GM18867 (cell line): ENCODE results near the gene PLK3.
"Not testable (repeated sequence)": the region's sequence is repeated elsewhere in the genome, so short reads cannot be mapped to it uniquely, and the experiment has no call there.

Source experiments
- ATAC-seq: cut with Tn5 transposase; IDR thresholded peaks from one replicate; pipeline ENCODE4 v1.9.1; 2021; ENCODE audit warnings: mild to moderate bottlenecking, moderate library complexity; ENCODE audit not compliant: unreplicated experiment

The PLK3 gene

DNA sequence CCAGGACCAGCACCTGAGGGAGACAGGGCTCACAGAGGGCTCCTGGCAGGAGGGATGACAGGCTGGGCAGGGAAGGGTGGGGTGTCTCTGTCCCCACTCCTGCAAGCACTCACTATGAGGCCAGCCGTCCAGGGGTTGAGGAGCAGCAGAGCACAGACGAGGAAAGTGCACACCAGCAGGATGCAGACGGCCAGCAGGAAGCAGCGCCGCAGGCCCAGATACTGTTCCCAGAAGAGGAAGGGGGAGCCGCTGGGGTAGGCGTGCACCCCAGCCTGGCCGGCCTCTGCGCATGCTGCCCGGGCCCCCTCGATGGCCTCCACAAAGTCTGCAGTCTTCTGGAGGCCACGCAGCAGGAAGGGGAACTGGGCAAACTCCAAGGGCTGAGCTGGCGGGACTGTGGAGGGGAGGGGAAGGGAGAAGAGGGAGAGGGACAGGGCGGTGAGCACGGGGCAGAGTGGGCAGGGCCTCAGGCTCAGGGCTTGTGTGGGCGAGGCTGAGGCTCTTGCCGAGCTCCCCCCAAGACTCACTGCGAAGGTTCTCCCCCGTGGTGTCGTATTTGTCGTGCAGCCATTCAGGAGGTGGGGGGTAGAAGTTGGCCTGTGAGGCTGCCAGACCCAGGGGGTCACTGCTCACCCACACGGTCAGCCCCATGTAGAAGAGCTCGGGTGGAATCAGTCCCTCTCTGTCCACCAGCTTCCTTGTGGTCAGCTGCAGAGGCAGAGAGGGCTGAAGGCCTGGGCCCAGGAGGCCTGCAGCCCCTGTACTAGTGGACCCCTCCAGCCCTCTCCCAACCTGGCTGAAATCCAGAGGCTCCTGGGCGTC lies 26.4 kb downstream of the PLK3 start:
- ATAC-seq, result no peak

DNA sequence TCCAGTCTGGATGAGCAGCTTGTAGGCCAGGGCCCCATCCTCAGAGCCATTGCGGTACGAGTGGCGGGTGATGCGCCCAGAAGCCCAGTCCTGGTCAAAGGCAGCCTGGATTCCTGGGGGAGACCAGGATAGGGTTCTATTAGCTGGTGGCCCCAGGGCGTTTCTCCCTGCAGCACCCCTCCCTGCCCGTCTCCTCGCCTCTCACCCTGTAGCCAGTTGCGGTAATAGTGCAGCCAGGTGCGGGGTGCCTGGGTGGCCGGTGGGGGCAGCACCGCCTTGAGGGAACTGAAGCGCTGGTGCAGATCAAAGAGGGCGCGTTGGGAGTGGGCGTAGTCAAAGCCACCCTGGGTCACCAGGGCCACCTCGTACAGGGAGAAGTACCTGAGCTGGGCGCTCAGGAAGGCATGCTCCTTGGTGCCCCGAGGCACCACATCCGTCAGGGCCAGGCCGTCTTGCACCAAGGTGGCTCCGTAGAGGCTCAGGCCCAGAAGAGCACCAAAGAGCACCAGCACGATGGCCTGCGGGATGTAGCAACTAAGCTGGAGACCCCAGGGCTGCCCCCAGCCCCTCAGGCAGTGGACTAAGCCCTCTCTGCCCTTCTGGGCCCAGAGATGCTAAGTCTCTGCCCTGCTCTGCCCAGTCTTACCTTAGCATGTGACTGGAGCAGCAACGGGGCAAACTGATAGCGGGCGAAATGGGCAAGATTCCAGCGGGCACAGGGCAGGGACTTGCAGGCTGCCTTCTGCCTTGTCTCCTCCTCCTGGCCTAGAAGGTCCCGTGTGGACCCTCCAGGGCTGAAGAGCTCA lies 27.2 kb downstream of the PLK3 start:
- no peak for ATAC-seq

DNA sequence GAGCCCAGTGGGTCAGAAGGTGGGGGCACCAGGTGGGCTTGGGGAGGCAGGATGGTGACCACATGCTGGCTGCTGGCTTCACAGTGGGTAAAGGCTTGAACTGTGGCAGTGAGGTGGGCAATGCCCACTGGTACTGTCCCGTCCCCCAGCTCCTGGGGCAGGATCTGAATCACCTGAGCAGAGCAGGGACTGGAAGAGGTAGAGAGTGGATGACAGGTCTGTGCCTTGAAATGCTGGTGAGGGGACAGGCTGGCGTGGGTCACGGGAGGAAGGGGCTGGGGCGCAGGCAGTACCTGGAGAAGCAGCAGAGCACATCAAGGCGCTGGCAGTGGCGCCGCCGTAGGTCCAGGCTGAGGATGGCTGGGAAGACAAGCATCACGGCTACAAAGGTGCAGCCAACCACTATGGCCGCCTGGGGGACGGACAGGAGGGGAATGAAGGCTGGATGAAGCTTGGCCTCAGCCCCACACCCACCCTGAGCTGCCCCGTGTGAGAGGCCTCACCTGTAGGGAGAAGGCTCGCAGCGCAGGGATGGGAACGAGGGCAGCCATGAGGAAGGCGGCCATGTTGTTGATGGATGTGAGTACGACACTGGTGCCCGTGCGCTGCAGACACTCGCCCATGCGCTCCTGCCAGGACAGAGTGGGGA lies 27.9 kb downstream of the PLK3 start:
- no peak for ATAC-seq

DNA sequence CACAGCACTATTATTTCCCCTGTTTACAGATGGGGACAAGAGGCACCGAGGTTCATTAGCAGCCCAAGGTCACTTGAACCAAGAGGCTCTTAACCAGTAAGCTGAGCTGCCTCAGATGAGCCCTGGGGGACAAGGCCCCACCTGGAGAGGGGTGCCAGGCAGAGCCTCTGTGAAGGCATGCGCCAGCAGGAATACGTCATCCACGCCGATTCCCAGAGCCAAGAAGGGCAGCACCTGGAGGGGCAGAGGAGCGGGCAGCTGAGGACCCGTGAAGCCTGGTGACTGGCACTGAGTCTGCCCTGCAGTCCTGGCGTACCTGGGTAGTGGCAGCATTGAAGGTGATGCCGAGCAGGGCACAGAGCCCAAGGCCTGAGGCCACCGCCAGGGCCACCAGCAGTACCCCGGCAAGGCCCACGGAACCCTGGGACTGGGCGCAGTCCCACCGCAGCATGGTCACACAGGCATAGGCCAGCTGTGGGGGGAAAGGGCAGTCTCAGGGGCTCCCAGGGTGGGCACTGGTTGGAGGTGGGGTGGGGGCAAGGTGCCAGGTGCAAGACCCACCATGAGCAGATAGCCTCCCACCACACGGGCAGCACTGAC lies 28.8 kb downstream of the PLK3 start:
- ATAC-seq, result no peak

DNA sequence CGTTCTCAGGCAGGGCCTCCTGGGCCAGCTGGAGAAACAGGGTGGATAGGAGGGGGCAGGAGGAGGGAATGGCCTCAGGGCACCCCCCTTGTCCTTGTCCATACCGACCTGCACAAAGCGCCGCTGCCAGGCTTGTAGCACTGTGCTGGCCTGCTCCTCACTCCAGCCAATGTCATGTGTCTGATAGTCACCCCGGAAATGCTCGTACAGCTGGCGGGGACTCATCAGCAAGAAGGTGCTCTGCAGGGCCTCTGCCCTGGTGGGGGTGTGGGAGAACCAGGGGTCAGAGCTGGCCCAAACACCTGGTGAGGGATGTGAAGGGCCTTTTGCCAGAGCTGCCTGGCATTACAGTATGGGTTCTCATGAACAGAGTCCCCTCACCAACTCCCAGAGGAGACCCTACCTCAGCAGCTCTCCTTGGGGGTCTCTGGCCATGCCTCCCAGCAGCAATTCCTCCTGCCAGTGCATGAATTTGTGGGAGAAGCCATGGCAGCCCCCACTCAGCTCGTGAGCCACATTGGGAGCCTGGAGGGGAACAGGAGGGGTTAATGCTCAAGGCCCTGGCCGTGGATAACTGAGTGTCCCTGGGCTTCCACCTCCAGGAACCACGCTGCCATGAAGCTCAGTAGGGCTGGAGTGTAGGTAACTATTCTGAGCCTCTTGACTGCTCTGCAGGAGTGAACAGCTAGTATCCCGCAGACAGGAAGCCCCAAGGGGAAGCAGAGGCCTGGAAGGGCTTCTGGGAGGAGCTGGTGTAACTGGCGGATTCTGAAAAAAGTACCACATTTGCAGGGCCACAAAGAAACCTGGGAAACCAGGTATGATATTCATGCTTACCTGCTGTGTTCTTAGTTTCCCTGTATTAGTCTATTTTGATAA lies 29.6 kb downstream of the PLK3 start:
- no peak for ATAC-seq

DNA sequence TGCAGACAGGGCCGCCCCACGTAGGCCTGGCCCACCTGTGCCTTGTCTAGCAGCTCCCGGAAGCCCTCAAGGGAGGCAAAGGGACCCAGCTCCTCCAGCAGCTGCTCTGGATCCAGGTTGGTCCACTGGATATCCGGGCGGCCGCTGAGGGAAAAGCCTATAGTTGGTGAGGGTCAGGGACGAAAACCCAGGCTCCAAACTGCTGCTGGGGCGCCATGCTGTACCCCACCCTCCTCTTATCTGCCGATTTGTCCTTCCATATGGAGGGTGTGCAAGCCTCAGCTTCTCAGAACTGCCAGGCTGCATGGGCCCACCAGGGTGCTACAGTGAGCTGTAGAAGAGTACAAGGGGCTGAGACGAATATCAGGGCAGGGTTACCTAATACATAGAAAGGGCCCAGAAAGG lies 30.7 kb downstream of the PLK3 start:
- no peak for ATAC-seq

DNA sequence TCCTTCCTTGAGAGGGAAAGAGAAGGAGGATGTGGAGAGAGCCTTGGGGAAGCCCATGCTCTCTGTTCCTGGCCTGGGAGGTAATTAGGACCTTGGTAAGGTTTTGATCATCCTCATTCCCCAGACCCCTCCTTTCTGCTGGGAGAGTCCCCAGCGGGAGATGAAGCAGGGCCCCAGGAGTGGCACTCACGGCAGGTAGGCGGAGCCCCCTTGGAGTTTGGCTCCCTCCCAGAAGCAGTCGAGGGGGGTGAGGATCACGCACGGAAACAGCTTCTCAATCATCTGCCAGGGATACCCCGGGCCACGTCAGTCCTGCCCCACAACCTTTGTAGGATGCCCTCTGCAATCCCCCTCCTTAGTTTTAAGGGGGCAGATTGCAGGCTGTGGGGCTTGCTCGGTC lies 31.3 kb downstream of the PLK3 start:
- ATAC-seq, result no peak

DNA sequence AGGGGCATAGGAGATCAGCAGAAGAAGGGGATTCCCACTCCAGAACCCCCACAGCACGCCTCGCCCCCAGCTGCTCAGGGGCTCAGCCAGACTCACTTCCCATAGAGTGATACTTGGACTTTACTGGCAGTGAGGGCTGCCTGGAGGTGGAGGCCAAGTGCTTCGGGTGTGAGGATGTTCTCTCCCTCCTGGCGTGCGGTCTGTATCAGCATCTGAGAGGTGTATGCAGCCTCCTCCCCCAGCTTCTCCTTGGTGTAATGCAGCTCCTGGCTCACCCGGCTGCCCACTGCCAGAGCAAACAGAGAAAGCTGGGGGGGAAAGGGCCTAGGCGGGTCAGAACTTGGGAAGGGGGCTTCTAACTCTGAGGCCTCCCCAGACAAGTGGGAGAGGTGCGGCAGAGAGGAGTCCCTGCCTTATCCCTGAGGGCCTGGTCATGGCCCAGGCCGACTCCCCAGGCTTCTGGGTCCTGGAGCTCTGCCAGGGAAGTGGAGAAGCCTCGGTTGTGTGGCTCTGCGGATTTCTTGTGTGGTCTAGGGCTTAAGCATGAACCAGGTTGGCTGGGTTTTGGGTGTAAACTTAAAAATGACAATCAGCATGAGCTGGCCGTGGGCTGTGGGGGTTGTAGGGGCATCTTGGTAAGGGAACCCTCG lies 32.0 kb downstream of the PLK3 start:
- no peak for ATAC-seq

DNA sequence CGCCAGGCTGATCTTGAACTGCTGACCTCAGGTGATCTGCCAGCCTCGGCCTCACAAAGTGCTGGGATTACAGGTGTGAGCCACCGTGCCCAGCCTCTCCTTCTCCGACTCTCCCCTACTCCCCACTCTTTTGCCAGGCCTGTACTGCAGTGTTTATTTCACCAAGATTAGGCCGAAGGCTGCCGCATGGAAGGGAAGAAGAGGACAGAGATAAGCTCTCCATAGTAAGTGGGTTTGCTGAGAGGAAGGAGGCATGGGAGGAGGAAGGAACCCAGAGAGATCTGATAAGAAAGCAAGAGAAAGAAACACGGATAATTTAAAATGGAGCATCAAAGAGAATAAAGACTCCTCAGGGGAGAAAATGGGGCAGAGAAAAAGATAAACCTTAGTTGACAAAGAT lies 34.2 kb downstream of the PLK3 start:
- ATAC-seq, result no peak

DNA sequence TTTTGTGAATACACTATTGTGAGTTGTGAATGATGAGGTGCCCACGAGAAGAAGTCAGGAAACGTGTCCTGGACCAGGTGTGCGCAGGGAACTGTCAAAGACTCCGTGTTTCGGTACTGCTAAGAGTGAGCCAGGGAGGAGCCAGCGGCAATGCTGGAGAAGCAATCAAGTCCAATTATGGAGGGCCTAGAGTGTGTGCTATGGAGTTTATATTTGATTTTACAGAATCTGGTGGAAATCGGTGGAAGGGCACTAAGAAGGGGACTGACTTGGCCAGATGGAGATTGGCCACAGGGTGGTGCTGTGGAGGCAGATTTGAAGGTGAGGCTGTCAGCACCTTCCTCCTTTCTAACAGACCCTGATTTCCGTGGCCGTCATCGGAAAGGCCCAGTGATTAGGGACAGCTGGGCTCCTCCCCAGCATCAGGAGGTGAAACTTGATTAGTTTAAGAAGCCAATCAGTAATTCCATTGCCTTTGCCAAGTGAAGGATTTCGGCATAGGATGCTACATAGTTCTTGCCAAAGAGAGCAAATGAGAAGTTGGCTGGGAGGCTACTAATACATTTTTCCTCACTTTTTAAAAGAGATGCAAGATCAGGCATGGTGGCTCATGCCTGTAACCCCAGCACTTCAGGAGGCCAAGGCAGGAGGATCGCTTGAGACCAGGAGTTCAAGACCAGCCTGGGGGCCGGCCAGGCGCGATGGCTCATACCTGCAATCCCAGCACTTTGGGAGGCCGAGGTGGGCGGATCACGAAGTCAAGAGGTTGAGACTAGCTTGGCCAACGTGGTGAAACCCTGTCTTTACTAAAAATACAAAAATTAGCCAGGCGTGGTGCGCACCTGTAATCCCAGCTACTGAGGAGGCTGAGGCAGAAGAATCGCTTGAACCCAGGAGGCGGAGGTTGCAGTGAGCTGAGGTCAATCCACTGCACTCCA lies 35.8 kb downstream of the PLK3 start:
- peak; percentile 54 for ATAC-seq

DNA sequence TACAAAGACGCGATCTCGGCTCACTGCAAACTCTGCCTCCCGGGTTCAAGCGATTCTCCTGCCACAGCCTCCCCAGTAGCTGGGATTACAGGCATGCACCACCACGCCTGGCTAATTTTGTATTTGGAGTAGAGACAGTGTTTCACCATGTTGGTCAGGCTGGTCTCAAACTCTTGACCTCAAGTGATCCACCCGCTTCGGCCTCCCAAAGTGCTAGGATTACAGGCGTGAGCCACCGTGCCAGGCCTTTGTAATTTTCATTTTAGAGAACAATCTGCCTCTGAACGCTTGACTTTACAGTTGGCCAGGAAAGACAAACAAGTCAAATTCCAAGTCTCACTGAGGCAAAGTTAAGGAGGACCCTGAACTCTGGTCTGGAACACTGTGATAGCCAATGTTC lies 38.1 kb downstream of the PLK3 start:
- ATAC-seq, result not testable (repeated sequence)

DNA sequence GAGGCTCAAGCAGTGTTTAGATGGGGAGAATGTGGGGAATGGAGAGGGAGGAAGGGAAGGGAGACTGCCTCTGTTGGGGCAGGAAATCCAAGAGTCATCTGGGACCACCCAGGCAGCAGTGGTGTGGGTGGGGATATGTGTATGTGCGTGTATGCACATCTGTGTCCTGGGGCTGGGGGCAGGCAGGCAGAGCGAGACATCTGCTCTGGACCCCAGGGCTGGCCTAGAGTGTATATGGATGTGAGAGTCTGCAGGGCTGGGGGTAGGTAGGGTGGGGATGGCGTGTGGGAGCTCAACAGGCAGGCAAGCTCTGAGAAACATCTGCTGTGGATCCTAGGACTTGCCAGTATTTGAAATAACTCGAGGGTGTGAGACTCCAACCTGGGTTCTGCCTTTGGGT lies 39.4 kb downstream of the PLK3 start:
- ATAC-seq, result no peak

DNA sequence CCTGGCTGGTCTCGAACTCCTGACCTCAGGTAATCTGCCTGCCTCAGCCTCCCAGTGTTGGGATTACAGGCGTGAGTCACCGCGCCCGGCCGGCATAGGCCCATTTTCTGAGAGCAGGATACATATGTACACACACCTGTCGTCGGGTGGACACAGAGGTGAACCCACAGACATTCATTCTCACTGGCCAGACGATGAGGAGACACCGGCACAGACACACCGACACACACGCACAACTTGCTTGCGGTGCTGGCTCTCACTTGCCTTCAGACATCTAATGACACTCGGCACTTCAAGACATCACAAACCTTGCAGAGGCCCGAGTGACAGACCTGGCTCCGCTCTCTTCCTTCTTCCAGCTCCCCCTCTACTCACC lies 42.3 kb downstream of the PLK3 start:
- no peak for ATAC-seq

DNA sequence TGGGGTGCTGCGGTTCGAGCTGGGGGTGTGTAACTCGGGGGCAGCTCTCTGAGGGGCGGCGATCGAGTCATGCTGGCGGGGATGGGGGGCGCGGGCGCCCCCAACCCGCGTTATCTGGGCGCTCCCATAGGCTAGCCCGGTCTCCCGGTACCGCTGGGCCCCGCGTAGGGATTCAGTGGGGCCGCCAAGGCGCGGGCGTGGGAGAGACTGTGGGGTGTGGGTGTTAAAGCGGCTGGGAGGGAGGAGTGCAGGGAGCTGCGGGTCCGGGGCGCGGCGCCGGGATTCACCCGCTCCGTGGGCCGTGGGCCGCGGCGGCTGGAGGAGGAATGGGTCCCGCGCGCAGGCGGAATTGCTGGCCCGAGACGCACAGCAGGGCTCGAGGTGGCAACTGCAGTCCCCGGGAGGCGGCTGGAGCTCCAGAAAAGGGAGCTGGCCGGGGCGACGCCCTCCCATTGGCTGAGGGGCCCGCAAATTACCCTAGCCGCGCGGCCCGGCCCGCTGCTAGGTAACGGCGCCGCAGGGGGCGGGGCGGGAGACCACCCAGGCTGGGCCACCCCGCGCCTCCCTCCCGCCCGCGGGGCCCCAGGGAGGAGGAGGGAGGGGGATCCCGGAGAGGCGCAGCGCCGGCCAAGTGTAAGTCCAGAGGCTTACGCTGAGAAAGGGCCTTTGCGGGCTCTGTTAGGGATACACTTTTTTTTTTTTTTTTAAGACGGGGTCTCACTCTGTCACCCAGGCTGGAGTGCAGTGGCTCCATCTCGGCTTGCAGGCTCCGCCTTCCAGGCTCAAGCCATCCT lies 42.9 kb downstream of the PLK3 start, which contains the start of gene PTCH2:
Gene PTCH2, minus strand, starts transcription at position 392 of the 794 bp plus-strand sequence. Its CDS starts 321 bp downstream, at position 71.
- ATAC-seq, result no peak

DNA sequence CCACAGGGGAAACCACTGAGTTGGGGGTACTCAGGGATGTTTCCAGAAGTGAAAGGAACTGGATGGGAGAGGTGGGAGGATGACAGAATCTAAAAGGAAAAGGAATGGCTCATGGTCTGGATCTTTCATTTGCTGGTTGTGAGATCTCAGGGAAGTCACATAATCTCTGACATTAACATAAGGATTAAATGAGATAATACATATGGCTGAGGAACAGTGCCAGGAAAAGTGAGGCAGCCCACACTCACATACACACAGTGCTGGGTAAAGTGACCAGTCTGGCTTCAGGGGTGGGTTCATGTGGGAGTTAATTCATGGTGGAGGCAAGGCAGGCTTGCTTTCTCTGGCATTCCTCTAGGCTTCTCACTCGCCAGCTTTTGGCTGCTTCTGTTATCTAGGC lies 46.8 kb downstream of the PLK3 start:
- ATAC-seq, result no peak

DNA sequence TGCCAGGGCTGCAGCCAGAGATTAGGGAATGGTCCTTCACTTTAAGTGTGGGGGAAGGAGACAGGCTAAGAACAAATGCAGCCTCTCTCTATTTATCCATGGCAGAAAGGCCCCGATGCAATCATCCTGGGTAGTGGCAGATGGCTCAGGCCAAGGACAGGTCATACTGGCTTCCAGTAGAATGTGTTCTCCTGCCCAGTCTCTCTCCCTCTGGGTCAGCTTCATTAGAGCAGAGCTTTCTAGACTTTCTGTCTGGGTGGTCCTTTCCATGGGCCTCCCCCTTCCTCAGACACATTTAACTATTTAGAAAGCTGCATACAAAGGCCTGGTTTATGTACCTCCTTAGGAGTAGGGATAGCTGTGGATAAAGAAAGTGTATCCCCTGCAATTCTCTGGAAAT lies 47.7 kb downstream of the PLK3 start:
- no peak for ATAC-seq

DNA sequence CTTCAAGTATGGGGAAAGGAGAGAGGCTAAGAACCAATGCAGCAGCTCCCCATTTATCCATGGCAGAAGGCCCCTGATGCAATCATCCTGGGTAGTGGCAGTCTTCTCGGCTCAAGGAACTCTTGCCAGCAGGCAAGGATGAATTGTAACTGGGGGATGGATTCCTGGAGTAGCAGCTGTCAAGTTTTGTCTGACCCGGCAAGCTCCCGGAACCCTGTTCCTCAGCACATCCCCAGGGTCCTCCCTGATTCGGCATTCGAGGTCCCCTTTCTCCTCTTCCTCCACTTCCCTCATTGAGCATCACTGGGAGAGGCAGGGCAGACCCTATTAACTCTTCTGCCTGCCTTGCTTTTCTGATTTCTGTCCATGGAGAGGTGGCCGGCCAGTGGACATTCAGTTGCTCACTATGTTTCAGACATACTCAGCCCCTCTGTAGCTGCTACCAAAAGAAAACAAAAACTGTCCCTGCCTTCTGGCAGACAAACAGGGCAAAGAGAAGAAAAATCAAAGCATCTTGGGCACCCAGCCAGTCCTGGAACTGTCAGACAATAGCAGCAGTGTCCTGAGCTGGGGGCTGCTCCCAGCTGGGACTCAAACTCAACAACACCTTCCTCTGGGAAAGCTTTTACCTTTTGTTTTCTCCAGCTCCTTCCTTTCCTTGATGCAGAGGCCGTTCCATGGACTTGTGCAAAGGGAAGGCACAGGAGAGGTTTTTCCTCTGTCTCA lies 48.4 kb downstream of the PLK3 start:
- ATAC-seq, result no peak
